GM12892 (cell line): ENCODE results near the gene TET2.

ENCODE experiments used
- POLR2A ChIP-seq: IDR thresholded peaks from 2 replicates; pipeline ENCODE4 v1.6.1; 2011; ENCODE audit warnings: low read depth, low read length, control low read depth
- TAF1 ChIP-seq: IDR thresholded peaks from 2 replicates; pipeline ENCODE4 v1.6.1; 2011; ENCODE audit warnings: low read depth, mild to moderate bottlenecking, control low read depth, low read length, borderline replicate concordance

DNA sequence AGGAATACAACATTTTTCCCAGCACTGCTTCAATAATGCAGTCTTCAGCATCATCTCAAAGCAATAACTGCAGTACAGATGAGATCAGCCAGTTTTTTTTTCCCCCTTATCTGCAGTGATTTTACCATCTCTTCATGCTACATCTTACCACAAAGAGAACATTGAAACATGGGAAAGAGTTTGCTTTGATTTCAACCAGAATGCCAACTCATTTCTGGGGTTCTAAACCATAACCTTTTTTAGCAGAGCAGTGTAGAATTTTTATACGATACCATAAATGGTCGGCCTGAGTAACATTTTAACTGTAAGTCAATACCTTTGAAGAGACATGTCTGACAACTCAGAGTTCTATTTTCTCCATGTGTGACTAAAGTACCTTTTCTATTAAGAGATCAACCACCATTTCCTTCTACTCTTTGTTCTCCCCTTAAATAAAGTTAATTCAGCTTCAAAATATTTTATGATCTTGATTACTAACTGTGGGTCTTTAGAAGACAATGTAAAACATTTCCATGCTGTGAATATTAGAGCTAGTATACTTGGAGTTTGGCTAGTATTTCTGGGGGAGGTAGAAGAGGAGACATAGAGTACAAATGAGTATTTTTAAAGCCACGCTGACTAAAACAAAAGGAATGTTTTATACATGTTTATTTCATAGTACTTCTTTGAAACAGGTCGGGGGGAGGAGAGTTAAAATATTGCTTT is 69.1 kb downstream of the TET2 start:
- TF ChIP-seq POLR2A (no peak), TAF1 (no peak)
